ENCODE measurements around the gene EIF3K.

DNA sequence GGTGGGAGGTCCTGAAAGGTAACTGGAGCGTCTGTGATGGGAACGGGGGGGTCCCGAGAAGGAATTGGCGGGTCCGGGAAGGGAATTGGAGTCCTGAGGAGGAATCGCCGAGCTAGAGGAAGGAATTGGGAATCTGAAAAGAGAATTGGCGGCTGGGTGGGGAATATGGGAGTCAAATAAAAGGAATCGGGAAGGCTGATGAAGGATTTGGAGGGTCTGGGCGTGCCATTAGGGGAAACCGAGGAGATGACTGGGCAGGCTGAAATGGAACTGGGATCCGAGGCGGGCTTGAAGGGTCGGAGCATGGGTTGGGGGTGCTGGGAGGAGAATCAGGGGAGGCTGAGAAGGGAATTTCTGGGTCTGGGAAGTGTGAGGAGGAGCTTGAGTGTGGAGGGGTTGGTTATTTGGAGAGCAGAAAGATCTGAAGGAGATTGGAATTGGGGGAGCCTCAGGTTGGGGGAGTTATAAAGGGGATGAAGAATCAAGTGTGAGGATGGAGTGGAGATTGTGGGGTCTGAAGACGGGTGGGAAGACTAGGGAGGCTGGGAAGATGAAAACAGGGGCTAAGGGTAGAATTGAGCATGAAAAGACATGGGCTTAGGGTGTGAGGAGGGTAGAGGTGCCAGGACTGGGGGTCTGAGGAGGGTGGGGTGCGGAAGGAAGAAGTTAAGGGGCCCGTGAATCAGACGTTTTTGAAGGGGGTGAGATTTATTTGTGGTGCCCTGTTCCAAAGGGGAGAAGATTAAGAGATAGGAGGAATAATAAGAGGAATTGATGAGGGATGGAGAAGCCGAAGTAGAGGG lies 29.2 kb downstream of the EIF3K start:
- TF ChIP-seq CEBPB (IDR thresholded peaks at IDR 0.05) (no peak), YY1 (IDR thresholded peaks at IDR 0.05; ENCODE audit: low read depth) (no peak), TCF12 (IDR thresholded peaks at IDR 0.05; ENCODE audit: low read depth) (no peak), EP300 (IDR thresholded peaks at IDR 0.05; ENCODE audit: borderline replicate concordance) (no peak), EGR1 (IDR thresholded peaks at IDR 0.05) (no peak)
- TF ChIP-seq, protein P1, sequence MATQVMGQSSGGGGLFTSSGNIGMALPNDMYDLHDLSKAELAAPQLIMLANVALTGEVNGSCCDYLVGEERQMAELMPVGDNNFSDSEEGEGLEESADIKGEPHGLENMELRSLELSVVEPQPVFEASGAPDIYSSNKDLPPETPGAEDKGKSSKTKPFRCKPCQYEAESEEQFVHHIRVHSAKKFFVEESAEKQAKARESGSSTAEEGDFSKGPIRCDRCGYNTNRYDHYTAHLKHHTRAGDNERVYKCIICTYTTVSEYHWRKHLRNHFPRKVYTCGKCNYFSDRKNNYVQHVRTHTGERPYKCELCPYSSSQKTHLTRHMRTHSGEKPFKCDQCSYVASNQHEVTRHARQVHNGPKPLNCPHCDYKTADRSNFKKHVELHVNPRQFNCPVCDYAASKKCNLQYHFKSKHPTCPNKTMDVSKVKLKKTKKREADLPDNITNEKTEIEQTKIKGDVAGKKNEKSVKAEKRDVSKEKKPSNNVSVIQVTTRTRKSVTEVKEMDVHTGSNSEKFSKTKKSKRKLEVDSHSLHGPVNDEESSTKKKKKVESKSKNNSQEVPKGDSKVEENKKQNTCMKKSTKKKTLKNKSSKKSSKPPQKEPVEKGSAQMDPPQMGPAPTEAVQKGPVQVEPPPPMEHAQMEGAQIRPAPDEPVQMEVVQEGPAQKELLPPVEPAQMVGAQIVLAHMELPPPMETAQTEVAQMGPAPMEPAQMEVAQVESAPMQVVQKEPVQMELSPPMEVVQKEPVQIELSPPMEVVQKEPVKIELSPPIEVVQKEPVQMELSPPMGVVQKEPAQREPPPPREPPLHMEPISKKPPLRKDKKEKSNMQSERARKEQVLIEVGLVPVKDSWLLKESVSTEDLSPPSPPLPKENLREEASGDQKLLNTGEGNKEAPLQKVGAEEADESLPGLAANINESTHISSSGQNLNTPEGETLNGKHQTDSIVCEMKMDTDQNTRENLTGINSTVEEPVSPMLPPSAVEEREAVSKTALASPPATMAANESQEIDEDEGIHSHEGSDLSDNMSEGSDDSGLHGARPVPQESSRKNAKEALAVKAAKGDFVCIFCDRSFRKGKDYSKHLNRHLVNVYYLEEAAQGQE (IDR thresholded peaks at IDR 0.05; ENCODE audit: low read depth) = no peak
- TF ChIP-seq, protein P2, sequence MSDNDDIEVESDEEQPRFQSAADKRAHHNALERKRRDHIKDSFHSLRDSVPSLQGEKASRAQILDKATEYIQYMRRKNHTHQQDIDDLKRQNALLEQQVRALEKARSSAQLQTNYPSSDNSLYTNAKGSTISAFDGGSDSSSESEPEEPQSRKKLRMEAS (IDR thresholded peaks at IDR 0.05) = no peak

Data from Ishikawa (cell line).